ENCODE data around the gene CENPF. TPM values are rescaled to one million over a fixed set of nuclear protein-coding genes. Genes with fewer than 3 reads are reported as not detected.

CENPF gene
- total RNA-seq, 1 donor from 2014 or later: 254 TPM

DNA sequence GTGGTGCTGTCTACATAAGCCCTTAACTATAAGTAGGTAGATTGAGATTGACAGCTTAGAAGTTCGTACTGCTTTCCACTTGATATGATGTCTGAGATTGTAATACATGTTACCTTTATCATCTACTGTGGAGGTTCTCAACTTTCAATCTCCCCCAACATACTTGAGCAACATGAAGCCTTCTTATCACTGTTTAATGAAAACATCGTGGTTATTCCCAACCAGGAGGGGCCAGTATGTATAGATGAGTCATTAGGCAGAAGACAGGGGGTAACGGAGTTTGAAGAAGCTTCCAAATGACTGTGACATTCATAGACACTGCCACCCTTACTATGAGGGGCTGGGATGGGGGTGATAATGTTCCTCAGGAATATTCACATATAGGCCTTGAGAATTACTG is 36.0 kb downstream of the CENPF start:
- no peak overlapping the region for H3K27ac ChIP-seq
- peaks cover 32% of the 10 kb centered on the region for H3F3A ChIP-seq (ENCODE audit: low read depth)
- Mint-ChIP-seq H3K27ac (no peak overlapping the region), H3K9me3 (no peaks in the 10 kb centered on the region), H3K4me1 (no peaks in the 10 kb centered on the region), H3K27me3 (ENCODE audit: insufficient read depth, low read depth) (no peaks in the 10 kb centered on the region), H3K36me3 (peaks cover 38% of the 10 kb centered on the region), H3K4me3 (no peak overlapping the region)
- H3K36me3 ChIP-seq: peaks cover 68% of the 10 kb centered on the region
- H3K27me3 ChIP-seq: no peaks in the 10 kb centered on the region
- no peak overlapping the region for H3K9ac ChIP-seq
- H3K4me2 ChIP-seq: no peak overlapping the region
- H3K9me3 ChIP-seq (ENCODE audit: low read depth): no peaks in the 10 kb centered on the region
- DNase-seq (ENCODE audit: low spot score): no peak
- no peak overlapping the region for H2AFZ ChIP-seq (replicated peaks)
- H3K4me3 ChIP-seq: no peak overlapping the region
- H3K79me2 ChIP-seq (ENCODE audit: low read depth): peaks cover 24% of the 10 kb centered on the region
- H4K20me1 ChIP-seq (ENCODE audit: low read depth): peaks cover 31% of the 10 kb centered on the region
- TF ChIP-seq, protein P1, sequence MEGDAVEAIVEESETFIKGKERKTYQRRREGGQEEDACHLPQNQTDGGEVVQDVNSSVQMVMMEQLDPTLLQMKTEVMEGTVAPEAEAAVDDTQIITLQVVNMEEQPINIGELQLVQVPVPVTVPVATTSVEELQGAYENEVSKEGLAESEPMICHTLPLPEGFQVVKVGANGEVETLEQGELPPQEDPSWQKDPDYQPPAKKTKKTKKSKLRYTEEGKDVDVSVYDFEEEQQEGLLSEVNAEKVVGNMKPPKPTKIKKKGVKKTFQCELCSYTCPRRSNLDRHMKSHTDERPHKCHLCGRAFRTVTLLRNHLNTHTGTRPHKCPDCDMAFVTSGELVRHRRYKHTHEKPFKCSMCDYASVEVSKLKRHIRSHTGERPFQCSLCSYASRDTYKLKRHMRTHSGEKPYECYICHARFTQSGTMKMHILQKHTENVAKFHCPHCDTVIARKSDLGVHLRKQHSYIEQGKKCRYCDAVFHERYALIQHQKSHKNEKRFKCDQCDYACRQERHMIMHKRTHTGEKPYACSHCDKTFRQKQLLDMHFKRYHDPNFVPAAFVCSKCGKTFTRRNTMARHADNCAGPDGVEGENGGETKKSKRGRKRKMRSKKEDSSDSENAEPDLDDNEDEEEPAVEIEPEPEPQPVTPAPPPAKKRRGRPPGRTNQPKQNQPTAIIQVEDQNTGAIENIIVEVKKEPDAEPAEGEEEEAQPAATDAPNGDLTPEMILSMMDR (IDR thresholded peaks at IDR 0.05): no peak
- no peak for TF ChIP-seq EZH2 (IDR thresholded peaks at IDR 0.05)
- TF ChIP-seq EZH2phosphoT487 (IDR thresholded peaks at IDR 0.05): no peak
- no peaks in the 10 kb centered on the region for H3K4me1 ChIP-seq

DNA sequence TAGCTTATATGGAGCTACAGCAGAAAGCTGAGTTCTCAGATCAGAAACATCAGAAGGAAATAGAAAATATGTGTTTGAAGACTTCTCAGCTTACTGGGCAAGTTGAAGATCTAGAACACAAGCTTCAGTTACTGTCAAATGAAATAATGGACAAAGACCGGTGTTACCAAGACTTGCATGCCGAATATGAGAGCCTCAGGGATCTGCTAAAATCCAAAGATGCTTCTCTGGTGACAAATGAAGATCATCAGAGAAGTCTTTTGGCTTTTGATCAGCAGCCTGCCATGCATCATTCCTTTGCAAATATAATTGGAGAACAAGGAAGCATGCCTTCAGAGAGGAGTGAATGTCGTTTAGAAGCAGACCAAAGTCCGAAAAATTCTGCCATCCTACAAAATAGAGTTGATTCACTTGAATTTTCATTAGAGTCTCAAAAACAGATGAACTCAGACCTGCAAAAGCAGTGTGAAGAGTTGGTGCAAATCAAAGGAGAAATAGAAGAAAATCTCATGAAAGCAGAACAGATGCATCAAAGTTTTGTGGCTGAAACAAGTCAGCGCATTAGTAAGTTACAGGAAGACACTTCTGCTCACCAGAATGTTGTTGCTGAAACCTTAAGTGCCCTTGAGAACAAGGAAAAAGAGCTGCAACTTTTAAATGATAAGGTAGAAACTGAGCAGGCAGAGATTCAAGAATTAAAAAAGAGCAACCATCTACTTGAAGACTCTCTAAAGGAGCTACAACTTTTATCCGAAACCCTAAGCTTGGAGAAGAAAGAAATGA is 37.6 kb downstream of the CENPF start:
- no peak overlapping the region for H3K4me2 ChIP-seq
- H3K9me3 ChIP-seq (ENCODE audit: low read depth): no peaks in the 10 kb centered on the region
- no peaks in the 10 kb centered on the region for H3K4me1 Mint-ChIP-seq
- H3K27me3 Mint-ChIP-seq (ENCODE audit: insufficient read depth, low read depth): no peaks in the 10 kb centered on the region
- no peaks in the 10 kb centered on the region for H3K9me3 Mint-ChIP-seq
- H3K79me2 ChIP-seq (ENCODE audit: low read depth): peaks cover 26% of the 10 kb centered on the region
- peaks cover 19% of the 10 kb centered on the region for H4K20me1 ChIP-seq (ENCODE audit: low read depth)
- no peak overlapping the region for H3K27ac ChIP-seq
- H3K4me3 Mint-ChIP-seq: no peak overlapping the region
- TF ChIP-seq EZH2 (IDR thresholded peaks at IDR 0.05) (no peak), EZH2phosphoT487 (IDR thresholded peaks at IDR 0.05) (no peak)
- TF ChIP-seq, protein P1 (IDR thresholded peaks at IDR 0.05): no peak
- no peaks in the 10 kb centered on the region for H3K27me3 ChIP-seq
- H3K36me3 Mint-ChIP-seq: peaks cover 43% of the 10 kb centered on the region
- no peak overlapping the region for H2AFZ ChIP-seq (replicated peaks)
- peaks cover 75% of the 10 kb centered on the region for H3K36me3 ChIP-seq
- H3F3A ChIP-seq (ENCODE audit: low read depth): peaks cover 18% of the 10 kb centered on the region
- H3K27ac Mint-ChIP-seq: no peak overlapping the region
- DNase-seq (ENCODE audit: low spot score): no peak
- H3K4me1 ChIP-seq: no peaks in the 10 kb centered on the region
- H3K4me3 ChIP-seq: no peak overlapping the region
- H3K9ac ChIP-seq: no peak overlapping the region

DNA sequence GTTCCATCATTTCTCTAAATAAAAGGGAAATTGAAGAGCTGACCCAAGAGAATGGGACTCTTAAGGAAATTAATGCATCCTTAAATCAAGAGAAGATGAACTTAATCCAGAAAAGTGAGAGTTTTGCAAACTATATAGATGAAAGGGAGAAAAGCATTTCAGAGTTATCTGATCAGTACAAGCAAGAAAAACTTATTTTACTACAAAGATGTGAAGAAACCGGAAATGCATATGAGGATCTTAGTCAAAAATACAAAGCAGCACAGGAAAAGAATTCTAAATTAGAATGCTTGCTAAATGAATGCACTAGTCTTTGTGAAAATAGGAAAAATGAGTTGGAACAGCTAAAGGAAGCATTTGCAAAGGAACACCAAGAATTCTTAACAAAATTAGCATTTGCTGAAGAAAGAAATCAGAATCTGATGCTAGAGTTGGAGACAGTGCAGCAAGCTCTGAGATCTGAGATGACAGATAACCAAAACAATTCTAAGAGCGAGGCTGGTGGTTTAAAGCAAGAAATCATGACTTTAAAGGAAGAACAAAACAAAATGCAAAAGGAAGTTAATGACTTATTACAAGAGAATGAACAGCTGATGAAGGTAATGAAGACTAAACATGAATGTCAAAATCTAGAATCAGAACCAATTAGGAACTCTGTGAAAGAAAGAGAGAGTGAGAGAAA is 38.4 kb downstream of the CENPF start:
- Mint-ChIP-seq H3K4me1 (no peaks in the 10 kb centered on the region), H3K27ac (no peak overlapping the region), H3K27me3 (ENCODE audit: insufficient read depth, low read depth) (no peaks in the 10 kb centered on the region), H3K9me3 (no peaks in the 10 kb centered on the region), H3K36me3 (peaks cover 43% of the 10 kb centered on the region), H3K4me3 (no peak overlapping the region)
- H3K79me2 ChIP-seq (ENCODE audit: low read depth): peaks cover 26% of the 10 kb centered on the region
- no peak overlapping the region for H3K4me3 ChIP-seq
- no peaks in the 10 kb centered on the region for H3K4me1 ChIP-seq
- TF ChIP-seq EZH2phosphoT487 (IDR thresholded peaks at IDR 0.05) (no peak), EZH2 (IDR thresholded peaks at IDR 0.05) (no peak)
- TF ChIP-seq, protein P1 (IDR thresholded peaks at IDR 0.05): no peak
- no peak overlapping the region for H3K9ac ChIP-seq
- peaks cover 10% of the 10 kb centered on the region for H3F3A ChIP-seq (ENCODE audit: low read depth)
- H4K20me1 ChIP-seq (ENCODE audit: low read depth): peaks cover 12% of the 10 kb centered on the region
- no peak overlapping the region for H3K27ac ChIP-seq
- H2AFZ ChIP-seq (replicated peaks): no peak overlapping the region
- no peak for DNase-seq (ENCODE audit: low spot score)
- H3K4me2 ChIP-seq: no peak overlapping the region
- H3K27me3 ChIP-seq: no peaks in the 10 kb centered on the region
- H3K36me3 ChIP-seq: peaks cover 80% of the 10 kb centered on the region
- no peaks in the 10 kb centered on the region for H3K9me3 ChIP-seq (ENCODE audit: low read depth)
